Peyer's patch (tissue), 4 donors: ENCODE results near the gene ANXA6.

Experiments used
- CTCF ChIP-seq, 6 experiments: fragments of 450-650 bp in 4 of 6; fragments of 200-600 bp in 2 of 6; sonication (generic) in 1 of 6; IDR thresholded peaks; one replicate each; pipeline ENCODE4 v1.5.1; 2017 to 2019; ENCODE audit warnings: antibody characterized with exemption in 6 of 6, mild to moderate bottlenecking in 3 of 6, moderate library complexity in 1 of 6
- POLR2A ChIP-seq, 2 donors: fragments of 450-650 bp; IDR thresholded peaks; one replicate each; pipeline ENCODE4 v1.5.1; 2017; ENCODE audit warnings: antibody characterized with exemption in 2 of 2, mild to moderate bottlenecking in 2 of 2, moderate library complexity in 2 of 2

- TF ChIP-seq CTCF (IDR thresholded peaks at IDR 0.05) (no peak), POLR2A (IDR thresholded peaks at IDR 0.05) (no peak)
Measured at GRCh38 chr5:151196556-151197290, 39.1 kb upstream of the ANXA6 start.
